ENCODE measurements around the gene CDK7.
A peak's percentile ranks its signal among the peaks of the same experiment; 100 is the strongest.
"Not testable (repeated sequence)": the region's sequence is repeated elsewhere in the genome, so short reads cannot be mapped to it uniquely, and the experiment has no call there.

The CDK7 gene

GRCh38 chr5:69234457-69235268, at the start of gene CDK7:
TSS of gene CDK7 (plus strand) at chr5:69234886. CDS start at chr5:69234976, 90 bp downstream.
- DNase-seq, result peak; percentile 75

GRCh38 chr5:69187342-69187741, 47.3 kb upstream of the CDK7 start:
- no peak for DNase-seq

GRCh38 chr5:69188811-69189161, 45.9 kb upstream of the CDK7 start:
- DNase-seq, result no peak

GRCh38 chr5:69189162-69190086, 45.3 kb upstream of the CDK7 start, which contains the start of gene CENPH:
TSS of gene CENPH (plus strand) at chr5:69189583. CDS start at chr5:69189635, 52 bp downstream.
- DNase-seq, result peak; percentile 81

GRCh38 chr5:69202497-69202896, 32.2 kb upstream of the CDK7 start:
- DNase-seq, result no peak

- no peak for DNase-seq
Measured at GRCh38 chr5:69206528-69207190, 28.0 kb upstream of the CDK7 start.

GRCh38 chr5:69209602-69210001, 25.1 kb upstream of the CDK7 start:
- no peak for DNase-seq

GRCh38 chr5:69211200-69211599, 23.5 kb upstream of the CDK7 start:
- DNase-seq, result no peak

- no peak for DNase-seq
Measured at GRCh38 chr5:69212022-69212421, 22.7 kb upstream of the CDK7 start.

GRCh38 chr5:69213513-69214215, 21.0 kb upstream of the CDK7 start:
- DNase-seq, result no peak

- no peak for DNase-seq
Measured at GRCh38 chr5:69217151-69217511, 17.6 kb upstream of the CDK7 start.

- peak; percentile 85 for DNase-seq
Measured at GRCh38 chr5:69217548-69218526, 16.8 kb upstream of the CDK7 start.

- no peak for DNase-seq
Measured at GRCh38 chr5:69219939-69220338, 14.7 kb upstream of the CDK7 start.

- not testable (repeated sequence) for DNase-seq
Measured at GRCh38 chr5:69220371-69220770, 14.3 kb upstream of the CDK7 start.

- not testable (repeated sequence) for DNase-seq
Measured at GRCh38 chr5:69220833-69221232, 13.9 kb upstream of the CDK7 start.

- DNase-seq, result no peak
Measured at GRCh38 chr5:69224520-69224919, 10.2 kb upstream of the CDK7 start.

GRCh38 chr5:69225860-69226259, 8.8 kb upstream of the CDK7 start:
- DNase-seq, result no peak

GRCh38 chr5:69230181-69230580, 4.5 kb upstream of the CDK7 start:
- DNase-seq, result no peak

GRCh38 chr5:69231281-69231680, 3.4 kb upstream of the CDK7 start:
- DNase-seq, result no peak

- no peak for DNase-seq
Measured at GRCh38 chr5:69231851-69232250, 2.8 kb upstream of the CDK7 start.

- DNase-seq, result not testable (repeated sequence)
Measured at GRCh38 chr5:69236733-69237132, 2.0 kb downstream of the CDK7 start.

Data from GDM1 (cell line).